HG02943 (cell line): ENCODE data around the gene NFAT5.
"Not testable (repeated sequence)": the region's sequence is repeated elsewhere in the genome, so short reads cannot be mapped to it uniquely, and the experiment has no call there.

ENCODE experiments used
- ATAC-seq: cut with Tn5 transposase; IDR thresholded peaks from one replicate; pipeline ENCODE4 v1.9.1; 2021; ENCODE audit warnings: mild to moderate bottlenecking, low read depth, moderate library complexity; ENCODE audit not compliant: unreplicated experiment

The NFAT5 gene

DNA sequence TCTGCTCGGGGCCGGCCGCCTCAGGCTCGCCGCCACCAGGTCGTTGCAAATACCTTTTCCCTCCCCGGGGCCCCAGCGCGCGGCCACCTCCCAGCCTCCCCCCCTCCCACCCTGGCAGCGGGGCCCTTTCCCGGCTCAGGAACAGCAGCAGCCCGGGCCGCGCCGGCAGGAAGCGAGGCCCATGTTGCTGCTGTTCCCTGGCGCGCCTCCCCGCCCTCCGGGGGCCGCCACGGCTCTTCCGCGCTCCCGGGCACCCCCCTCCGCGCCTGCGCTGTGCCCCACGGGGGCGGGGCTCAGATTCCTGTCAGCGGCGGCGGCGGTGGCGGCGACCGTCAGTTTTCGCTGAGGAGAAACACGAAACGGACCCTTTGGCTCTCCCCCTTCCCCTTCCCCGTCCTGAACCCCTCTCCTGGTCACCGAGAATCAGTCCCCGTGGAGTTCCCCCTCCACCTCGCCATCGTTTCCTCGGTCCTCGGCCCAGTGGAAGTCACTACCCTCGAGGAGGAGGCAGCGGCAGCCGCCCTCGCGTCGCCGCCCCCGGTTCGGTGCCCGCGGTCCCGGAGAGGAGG is at the start of gene NFAT5:
NFAT5 (plus strand) TSS at position 296 of the 569 bp plus-strand sequence. CDS start 336 bp downstream, outside the sequence.
- ATAC-seq = peak; percentile 41

DNA sequence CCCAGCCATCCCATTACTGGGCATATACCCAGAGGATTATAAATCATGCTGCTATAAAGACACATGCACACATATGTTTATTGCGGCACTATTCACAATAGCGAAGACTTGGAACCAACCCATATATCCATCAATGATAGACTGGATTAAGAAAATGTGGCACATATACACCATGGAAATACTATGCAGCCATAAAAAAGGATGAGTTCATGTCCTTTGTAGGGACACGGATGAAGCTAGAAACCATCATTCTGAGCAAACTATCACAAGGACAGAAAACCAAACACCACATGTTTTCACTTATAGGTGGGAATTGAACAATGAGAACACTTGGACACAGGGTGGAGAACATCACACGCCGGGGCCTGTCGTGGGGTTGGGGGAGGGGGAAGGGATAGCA is 47.9 kb upstream of the NFAT5 start:
- not testable (repeated sequence) for ATAC-seq

GRCh38 chr16:69520413-69520799 is 45.4 kb upstream of the NFAT5 start:
- ATAC-seq = no peak

- no peak for ATAC-seq
Measured at GRCh38 chr16:69520800-69521602, 44.8 kb upstream of the NFAT5 start.

DNA sequence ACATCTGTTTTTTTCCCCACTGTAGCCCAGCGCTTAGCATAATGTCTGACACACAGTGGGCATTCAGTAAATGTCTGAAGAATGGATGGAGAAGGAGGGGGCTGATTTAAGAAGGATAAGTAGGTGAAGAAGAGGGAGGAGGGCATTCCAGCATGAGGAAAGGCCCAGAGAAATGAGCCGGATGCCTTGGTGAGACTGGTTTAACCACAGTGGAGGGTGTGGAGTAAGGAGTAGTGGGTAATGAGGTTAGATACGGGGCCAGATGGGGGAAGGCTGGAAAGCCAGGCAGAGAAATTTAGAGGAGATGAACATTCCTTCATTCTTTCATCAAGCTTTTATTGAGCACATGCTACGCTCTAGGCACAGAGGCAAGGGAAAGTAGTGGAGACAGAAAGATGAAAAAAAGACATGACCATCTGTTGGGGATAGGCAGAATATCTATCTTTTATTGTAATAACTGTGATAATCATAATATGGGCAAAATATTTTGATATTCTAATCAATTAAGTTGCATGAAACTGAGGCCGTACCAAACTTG is 43.7 kb upstream of the NFAT5 start:
- ATAC-seq = no peak

- ATAC-seq = no peak
Measured at GRCh38 chr16:69522732-69523404, 42.9 kb upstream of the NFAT5 start.

DNA sequence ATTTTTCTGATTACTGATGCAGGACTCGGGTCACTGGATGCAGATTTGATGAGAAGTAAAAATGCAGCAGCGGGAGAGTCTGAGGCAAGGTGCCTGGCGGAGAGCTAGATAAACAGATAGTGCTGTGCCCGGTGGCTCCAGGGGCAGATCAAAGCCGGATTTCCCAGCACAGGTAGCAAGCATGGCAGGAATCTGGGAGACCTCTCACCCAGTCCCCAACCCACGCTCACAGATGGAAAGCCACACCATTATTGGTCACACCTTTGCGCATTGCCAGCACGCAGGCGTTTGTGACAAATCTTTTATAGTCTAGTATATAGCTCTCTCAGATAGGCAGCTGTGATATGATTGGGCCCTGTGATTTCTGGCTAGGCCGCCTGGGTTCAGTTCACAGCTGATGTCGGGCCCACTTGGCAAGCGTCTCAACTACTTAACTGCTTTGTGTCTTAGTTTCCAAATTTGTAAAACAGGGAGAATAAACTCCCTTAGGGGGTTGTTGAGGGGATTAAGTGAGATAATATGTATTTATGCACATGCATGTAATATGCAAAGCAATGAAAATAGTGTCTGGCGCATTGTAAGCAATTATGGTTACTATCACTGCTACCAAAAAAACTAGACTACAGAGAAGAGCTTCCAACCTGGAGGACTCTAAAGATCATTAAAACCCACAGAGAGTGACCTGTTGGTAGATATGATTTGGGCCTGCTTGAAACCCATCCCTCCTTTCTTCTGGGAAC is 42.0 kb upstream of the NFAT5 start:
- ATAC-seq = no peak

DNA sequence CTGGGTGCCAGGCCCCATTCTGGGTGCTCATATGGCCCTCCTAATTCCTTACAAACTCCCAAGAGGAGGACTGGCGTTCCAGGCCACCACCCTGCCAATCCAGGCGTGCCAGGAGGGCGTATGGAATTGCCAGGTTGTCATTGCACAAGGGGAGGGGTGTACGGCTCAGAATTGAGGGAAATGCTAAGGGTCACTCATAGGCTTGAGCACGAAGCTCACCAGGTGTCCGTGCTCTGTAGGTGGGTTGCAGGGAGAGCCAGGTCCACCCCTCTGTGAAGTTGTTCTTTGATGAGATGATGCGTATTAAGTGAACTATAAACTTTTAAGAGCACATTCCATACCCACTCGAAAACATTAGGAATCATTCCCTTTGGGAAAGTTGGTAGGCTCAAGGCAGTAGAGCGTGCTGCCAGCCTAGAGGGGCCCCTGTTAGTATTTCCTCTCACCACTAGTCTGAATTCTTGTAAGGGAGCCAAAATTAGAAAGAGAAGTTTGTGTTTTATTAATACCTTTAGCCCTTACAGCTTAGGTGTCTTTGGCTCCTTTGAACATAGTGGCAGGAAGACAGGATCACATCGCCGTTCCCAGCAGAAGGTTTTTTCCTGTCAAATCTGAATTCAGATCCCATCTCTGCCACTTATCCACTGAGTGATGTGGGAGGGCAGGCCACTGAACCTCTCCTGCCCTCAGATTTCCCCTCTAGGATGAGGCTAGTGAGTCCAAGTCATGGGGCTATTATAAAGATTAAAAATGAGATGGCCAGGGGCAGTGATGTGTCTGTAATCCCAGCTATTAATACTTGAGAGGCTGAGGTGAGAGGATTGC is 38.7 kb upstream of the NFAT5 start:
- no peak for ATAC-seq

GRCh38 chr16:69531988-69532387 is 33.8 kb upstream of the NFAT5 start:
- no peak for ATAC-seq

GRCh38 chr16:69532641-69533455 is 32.9 kb upstream of the NFAT5 start:
- ATAC-seq = no peak

DNA sequence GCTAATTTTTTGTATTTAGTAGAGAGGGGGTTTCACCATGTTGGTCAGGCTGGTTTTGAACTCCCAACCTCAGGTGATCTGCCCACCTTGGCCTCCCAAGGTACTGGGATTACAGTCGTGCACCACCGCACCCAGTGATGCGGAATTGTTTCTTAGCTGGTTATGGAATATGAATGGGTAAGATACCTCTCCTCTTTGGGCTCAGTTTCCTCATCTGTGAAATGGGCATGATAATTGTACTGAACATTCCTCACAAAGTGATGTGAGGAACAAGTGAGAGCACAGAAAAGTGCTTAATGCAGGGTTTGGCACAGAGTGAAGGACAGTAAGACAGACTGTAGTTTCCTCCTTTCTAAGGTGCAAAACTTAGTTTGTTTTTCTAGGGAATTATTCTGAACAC is 31.0 kb upstream of the NFAT5 start:
- no peak for ATAC-seq

GRCh38 chr16:69535123-69536050 is 30.4 kb upstream of the NFAT5 start:
- ATAC-seq = no peak

DNA sequence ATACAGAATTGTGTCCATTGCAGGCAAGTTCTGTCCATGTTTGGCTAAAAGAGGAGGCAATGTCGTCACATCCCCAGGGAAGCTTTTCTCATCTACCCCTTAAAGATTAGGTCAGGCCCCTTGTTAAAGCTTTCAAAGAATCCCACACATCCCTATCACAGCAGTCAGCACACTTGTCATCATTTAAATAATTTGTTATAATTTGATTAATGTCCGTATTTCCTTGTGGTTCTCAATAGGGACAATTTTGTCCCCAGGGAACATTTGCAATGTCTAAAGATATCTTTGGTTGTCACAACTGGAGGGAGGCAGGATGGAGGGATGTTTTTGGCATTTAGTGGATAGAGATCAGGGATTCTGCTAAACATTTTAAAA is 28.1 kb upstream of the NFAT5 start:
- ATAC-seq = no peak

DNA sequence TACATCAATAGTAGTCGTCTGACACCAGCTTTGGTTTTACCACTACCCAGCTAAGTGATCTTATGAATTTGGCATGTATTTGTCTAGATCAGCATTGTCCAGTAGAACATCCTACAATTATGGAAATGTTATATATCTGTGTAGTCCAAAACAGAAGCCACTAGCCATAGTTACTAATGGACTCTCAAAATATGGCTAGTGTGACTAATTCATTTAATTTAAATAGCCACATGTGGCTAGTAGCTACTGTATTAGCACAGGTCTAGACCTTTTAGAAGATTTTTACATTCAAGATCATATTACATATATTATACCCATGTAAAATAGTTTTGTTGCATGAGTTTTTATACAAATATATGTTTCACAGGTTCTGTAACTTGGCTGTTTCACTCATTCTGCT is 27.0 kb upstream of the NFAT5 start:
- no peak for ATAC-seq

GRCh38 chr16:69542974-69543373 is 22.8 kb upstream of the NFAT5 start:
- no peak for ATAC-seq

DNA sequence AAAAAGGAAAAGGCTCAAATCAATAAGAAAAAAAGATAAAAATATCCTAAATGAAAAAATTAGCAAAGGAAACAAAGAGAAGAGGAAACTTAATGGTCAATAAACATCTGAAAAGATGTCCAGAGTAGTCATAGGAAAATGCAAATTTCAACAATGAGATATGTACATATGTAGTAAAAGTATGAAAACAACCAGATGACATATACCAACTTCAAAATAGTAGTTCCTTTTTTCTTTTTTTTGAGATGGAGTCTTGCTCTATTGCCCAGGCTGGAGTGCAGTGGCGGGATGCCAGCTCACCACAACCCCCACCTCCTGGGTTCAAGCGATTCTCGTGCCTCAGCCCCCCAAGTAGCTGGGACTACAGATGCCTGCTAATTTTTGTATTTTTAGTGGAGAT is 21.7 kb upstream of the NFAT5 start:
- no peak for ATAC-seq

DNA sequence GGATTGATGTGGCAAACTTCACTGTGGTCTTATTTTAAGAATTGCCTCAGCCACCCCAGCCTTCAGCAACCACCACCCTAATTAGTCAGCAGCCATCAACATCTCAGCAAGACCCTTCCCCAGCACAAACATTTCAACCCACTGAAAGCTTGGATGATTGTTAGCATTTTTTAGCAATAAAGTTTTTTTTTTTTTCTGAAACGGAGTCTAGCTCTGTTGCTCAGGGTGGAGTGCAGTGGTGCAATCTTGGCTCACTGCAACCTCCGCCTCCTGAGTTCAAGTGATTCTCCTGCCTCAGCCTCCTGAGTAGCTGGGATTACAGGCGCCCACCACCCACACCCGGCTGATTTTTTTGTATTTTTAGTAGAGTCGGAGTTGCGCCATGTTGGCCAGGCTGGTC is 19.1 kb upstream of the NFAT5 start:
- ATAC-seq = not testable (repeated sequence)

GRCh38 chr16:69553332-69553731 is 12.4 kb upstream of the NFAT5 start:
- no peak for ATAC-seq
